H54 (cell line): ENCODE measurements around the gene ZC3H12C.
"Not testable (repeated sequence)": the region's sequence is repeated elsewhere in the genome, so short reads cannot be mapped to it uniquely, and the experiment has no call there.

Experiments
- DNase-seq: peaks from one replicate; pipeline ENCODE4 v3.0.0; 2011; ENCODE audit warnings: low spot score, mixed read lengths; ENCODE audit not compliant: insufficient read length
- FAIRE-seq: peaks from 3 replicates; lab custom pipeline; 2011; peaks lifted over from hg19 to GRCh38; lab: Jason Lieb, UNC
- POLR2A ChIP-seq: IDR thresholded peaks from 2 replicates; pipeline ENCODE4 v1.6.1; 2011; ENCODE audit warnings: low read depth, mild to moderate bottlenecking, low read length

The ZC3H12C gene

GRCh38 chr11:110179064-110179463, 85.9 kb downstream of the ZC3H12C start:
- DNase-seq (no peak), FAIRE-seq (no peak)
- no peak for TF ChIP-seq POLR2A

GRCh38 chr11:110182886-110183285, 89.7 kb downstream of the ZC3H12C start:
- FAIRE-seq: peak; percentile 27
- DNase-seq: peak; percentile 30
- TF ChIP-seq POLR2A: no peak

- no peak for TF ChIP-seq POLR2A
- FAIRE-seq (no peak), DNase-seq (no peak)
Observed at GRCh38 chr11:110184456-110184855, 91.3 kb downstream of the ZC3H12C start.

GRCh38 chr11:110185121-110185591, 92.0 kb downstream of the ZC3H12C start:
- no peak for FAIRE-seq
- TF ChIP-seq POLR2A: no peak
- no peak for DNase-seq

GRCh38 chr11:110185599-110185998, 92.4 kb downstream of the ZC3H12C start:
- no peak for TF ChIP-seq POLR2A
- FAIRE-seq (no peak), DNase-seq (no peak)

GRCh38 chr11:110186456-110186855, 93.3 kb downstream of the ZC3H12C start:
- no peak for DNase-seq
- TF ChIP-seq POLR2A: no peak
- no peak for FAIRE-seq

GRCh38 chr11:110186867-110187266, 93.7 kb downstream of the ZC3H12C start:
- DNase-seq (no peak), FAIRE-seq (no peak)
- TF ChIP-seq POLR2A: no peak

GRCh38 chr11:110187731-110188130, 94.5 kb downstream of the ZC3H12C start:
- DNase-seq (no peak), FAIRE-seq (no peak)
- TF ChIP-seq POLR2A: no peak

- no peak for DNase-seq
- no peak for FAIRE-seq
- no peak for TF ChIP-seq POLR2A
Observed at GRCh38 chr11:110190885-110191284, 97.7 kb downstream of the ZC3H12C start.

GRCh38 chr11:110192604-110193282, 99.6 kb downstream of the ZC3H12C start:
- not testable (repeated sequence) for DNase-seq, FAIRE-seq

GRCh38 chr11:110194211-110194766, 101.1 kb downstream of the ZC3H12C start:
- FAIRE-seq: peak; percentile 70

GRCh38 chr11:110196241-110196754, 103.1 kb downstream of the ZC3H12C start:
- FAIRE-seq (peak; percentile 92), DNase-seq (no peak)
- no peak for TF ChIP-seq POLR2A

More at GRCh38 chr11:110194211-110194766, 101.1 kb downstream of the ZC3H12C start:
- not testable (repeated sequence) for DNase-seq

GRCh38 chr11:110196884-110197420, 103.8 kb downstream of the ZC3H12C start:
- no peak for DNase-seq
- no peak for TF ChIP-seq POLR2A
- no peak for FAIRE-seq

GRCh38 chr11:110198031-110198729, 105.0 kb downstream of the ZC3H12C start:
- DNase-seq (no peak), FAIRE-seq (no peak)
- TF ChIP-seq POLR2A: no peak
